Measurements from ENCODE around the gene KIAA1671. TPM values are rescaled to one million over a fixed set of nuclear protein-coding genes. Genes with fewer than 3 reads are reported as not detected.

KIAA1671 gene
- total RNA-seq, 1 donor from 2014 or later, result 11.5 TPM

DNA sequence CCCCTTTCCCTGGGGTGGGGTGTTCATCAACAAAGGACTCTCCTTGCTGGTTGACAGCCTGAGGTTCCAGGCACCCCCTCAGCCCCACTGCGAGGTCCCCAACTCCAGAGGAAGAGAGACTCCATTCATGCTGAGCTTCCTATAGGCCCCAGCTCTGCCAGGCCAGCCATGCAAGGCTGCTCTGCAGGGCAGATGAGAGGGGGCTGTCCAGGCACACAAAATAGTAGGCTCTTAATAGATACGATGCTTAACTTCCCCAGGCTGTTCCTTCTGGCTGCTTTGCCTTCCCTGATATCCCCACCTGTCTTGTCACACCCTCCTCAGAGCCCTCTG lies 202.1 kb downstream of the KIAA1671 start:
- Histone ChIP-seq H3K9me3 (ENCODE audit: control insufficient read depth in 3 of 3, low read length in 3 of 3) (no peaks in the 10 kb centered on the region), H3K27me3 (ENCODE audit: control insufficient read depth in 3 of 3, insufficient read depth in 3 of 3, low read length in 3 of 3) (no peaks in the 10 kb centered on the region), H3K4me3 (ENCODE audit: low read length in 3 of 3) (no peak overlapping the region), H3K9ac (ENCODE audit: low read depth in 1 of 3, low read length in 3 of 3) (peak overlapping the region in 2 of 3 donors; percentile 23 to 79), H3K4me1 (ENCODE audit: control insufficient read depth in 3 of 3, insufficient read depth in 3 of 3, low read length in 3 of 3) (peaks cover 40 to 66% (median 64%) of the 10 kb centered on the region in 3 donors), H3K27ac (ENCODE audit: low read depth, low read length) (peak overlapping the region; percentile 77), H3K36me3 (ENCODE audit: control insufficient read depth in 3 of 3, insufficient read depth in 3 of 3, low read length in 3 of 3) (no peaks in the 10 kb centered on the region)

DNA sequence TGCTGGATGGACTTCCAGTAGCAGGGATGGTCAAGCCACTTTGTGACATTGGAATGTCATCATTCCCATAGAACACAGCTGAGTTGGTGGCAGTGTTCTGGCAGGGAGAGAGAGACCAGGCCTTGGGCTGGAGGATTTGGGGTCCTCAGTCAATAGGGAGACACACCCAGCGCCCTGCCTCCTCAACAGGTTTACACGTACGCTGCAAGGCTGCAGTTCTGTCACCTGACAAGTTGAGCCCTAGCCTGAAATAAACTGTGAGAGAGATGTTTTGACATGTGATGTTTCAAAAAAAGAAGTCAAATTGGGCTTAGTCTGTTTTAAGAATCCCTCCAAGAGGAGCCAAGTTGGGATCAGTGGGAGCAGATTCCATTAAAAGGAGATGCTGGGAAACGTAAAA lies 204.2 kb downstream of the KIAA1671 start:
- Histone ChIP-seq H3K4me1 (ENCODE audit: control insufficient read depth in 3 of 3, insufficient read depth in 3 of 3, low read length in 3 of 3) (peaks cover 44 to 79% (median 75%) of the 10 kb centered on the region in 3 donors), H3K27ac (ENCODE audit: low read depth, low read length) (peak overlapping the region; percentile 86), H3K9ac (ENCODE audit: low read depth in 1 of 3, low read length in 3 of 3) (peak overlapping the region in 1 of 3 donors; percentile 65), H3K9me3 (ENCODE audit: control insufficient read depth in 3 of 3, low read length in 3 of 3) (no peaks in the 10 kb centered on the region), H3K27me3 (ENCODE audit: control insufficient read depth in 3 of 3, insufficient read depth in 3 of 3, low read length in 3 of 3) (no peaks in the 10 kb centered on the region), H3K36me3 (ENCODE audit: control insufficient read depth in 3 of 3, insufficient read depth in 3 of 3, low read length in 3 of 3) (peaks cover 0 to 7% (median 0%) of the 10 kb centered on the region in 3 donors), H3K4me3 (ENCODE audit: low read length in 3 of 3) (peak overlapping the region in 1 of 3 donors; percentile 25)

DNA sequence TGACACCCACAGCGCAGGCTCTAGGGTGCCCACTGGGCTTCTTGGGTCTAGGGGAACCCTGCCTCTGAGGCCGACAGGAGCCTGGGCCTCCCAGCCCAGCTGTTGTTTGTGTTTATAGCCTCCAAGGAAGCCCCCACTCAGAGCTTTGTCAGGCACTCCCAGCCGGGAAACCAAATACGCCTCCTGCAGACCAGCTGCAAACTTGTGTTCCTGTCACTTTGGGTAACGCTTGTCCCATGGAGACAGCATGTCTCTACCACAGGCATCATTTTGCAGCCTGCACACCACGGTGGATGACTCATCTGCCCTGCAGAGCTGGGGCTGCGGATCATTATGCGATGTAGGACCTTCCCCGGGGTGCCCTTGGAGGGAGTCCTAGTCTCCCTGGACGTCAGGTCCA lies 206.5 kb downstream of the KIAA1671 start:
- Histone ChIP-seq H3K4me3 (ENCODE audit: low read length in 3 of 3) (peak overlapping the region in 2 of 3 donors; percentile 27 to 45), H3K36me3 (ENCODE audit: control insufficient read depth in 3 of 3, insufficient read depth in 3 of 3, low read length in 3 of 3) (peaks cover 0 to 7% (median 0%) of the 10 kb centered on the region in 3 donors), H3K9ac (ENCODE audit: low read depth in 1 of 3, low read length in 3 of 3) (peak overlapping the region; percentile 44 to 79 (median 50)), H3K27ac (ENCODE audit: low read depth, low read length) (peak overlapping the region; percentile 86), H3K27me3 (ENCODE audit: control insufficient read depth in 3 of 3, insufficient read depth in 3 of 3, low read length in 3 of 3) (no peaks in the 10 kb centered on the region), H3K9me3 (ENCODE audit: control insufficient read depth in 3 of 3, low read length in 3 of 3) (no peaks in the 10 kb centered on the region), H3K4me1 (ENCODE audit: control insufficient read depth in 3 of 3, insufficient read depth in 3 of 3, low read length in 3 of 3) (peaks cover 39 to 80% (median 79%) of the 10 kb centered on the region in 3 donors)

DNA sequence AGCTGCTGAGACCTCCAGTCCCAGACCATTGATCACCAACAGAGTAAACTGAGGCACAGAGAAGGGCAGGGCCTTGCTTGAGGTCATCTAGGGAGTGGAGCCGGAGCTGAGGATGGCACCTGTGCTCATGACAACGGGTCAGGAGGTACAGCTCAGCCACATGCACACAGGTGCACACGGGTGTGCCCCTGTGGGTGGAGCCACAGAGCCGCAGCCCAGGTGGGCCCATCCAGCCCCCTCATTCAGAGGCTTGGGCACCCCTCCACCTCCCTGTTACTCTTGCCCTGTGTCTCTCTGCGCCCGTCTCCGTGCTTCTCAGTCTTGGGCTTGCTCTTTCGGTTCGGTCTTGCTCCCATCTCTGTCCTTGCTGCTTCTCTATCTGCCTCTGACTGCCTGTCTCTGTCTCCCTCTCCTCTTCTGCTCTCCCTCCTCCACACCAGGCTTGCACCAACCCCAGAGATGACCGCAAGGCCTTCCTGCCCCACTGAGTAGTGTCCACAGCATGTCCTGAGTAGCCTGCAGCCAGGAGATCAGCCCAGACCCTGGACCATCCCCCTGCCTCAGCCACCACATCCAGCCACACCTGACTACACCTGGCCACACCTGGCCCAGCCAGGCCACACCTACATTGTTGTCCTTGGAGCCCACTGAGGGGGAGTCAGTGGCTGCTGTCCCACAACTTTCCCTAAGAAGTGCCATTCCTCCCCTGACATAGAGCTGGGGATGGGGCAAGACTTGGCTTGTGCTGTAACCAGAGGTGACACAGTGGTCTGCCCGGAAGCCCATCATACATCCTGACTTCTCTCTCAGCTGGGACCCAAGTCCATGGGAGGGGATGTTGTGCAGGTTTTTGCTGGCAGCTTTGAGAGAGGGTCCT lies 207.8 kb downstream of the KIAA1671 start:
- H3K27me3 ChIP-seq (ENCODE audit: control insufficient read depth in 3 of 3, insufficient read depth in 3 of 3, low read length in 3 of 3), result no peaks in the 10 kb centered on the region
- peaks cover 34 to 77% (median 74%) of the 10 kb centered on the region in 3 donors for H3K4me1 ChIP-seq (ENCODE audit: control insufficient read depth in 3 of 3, insufficient read depth in 3 of 3, low read length in 3 of 3)
- peak overlapping the region in 1 of 3 donors; percentile 62 for H3K9ac ChIP-seq (ENCODE audit: low read depth in 1 of 3, low read length in 3 of 3)
- no peak overlapping the region for H3K4me3 ChIP-seq (ENCODE audit: low read length in 3 of 3)
- H3K36me3 ChIP-seq (ENCODE audit: control insufficient read depth in 3 of 3, insufficient read depth in 3 of 3, low read length in 3 of 3), result peaks cover 0 to 7% (median 0%) of the 10 kb centered on the region in 3 donors
- H3K27ac ChIP-seq (ENCODE audit: low read depth, low read length), result peak overlapping the region; percentile 86
- no peaks in the 10 kb centered on the region for H3K9me3 ChIP-seq (ENCODE audit: control insufficient read depth in 3 of 3, low read length in 3 of 3)

DNA sequence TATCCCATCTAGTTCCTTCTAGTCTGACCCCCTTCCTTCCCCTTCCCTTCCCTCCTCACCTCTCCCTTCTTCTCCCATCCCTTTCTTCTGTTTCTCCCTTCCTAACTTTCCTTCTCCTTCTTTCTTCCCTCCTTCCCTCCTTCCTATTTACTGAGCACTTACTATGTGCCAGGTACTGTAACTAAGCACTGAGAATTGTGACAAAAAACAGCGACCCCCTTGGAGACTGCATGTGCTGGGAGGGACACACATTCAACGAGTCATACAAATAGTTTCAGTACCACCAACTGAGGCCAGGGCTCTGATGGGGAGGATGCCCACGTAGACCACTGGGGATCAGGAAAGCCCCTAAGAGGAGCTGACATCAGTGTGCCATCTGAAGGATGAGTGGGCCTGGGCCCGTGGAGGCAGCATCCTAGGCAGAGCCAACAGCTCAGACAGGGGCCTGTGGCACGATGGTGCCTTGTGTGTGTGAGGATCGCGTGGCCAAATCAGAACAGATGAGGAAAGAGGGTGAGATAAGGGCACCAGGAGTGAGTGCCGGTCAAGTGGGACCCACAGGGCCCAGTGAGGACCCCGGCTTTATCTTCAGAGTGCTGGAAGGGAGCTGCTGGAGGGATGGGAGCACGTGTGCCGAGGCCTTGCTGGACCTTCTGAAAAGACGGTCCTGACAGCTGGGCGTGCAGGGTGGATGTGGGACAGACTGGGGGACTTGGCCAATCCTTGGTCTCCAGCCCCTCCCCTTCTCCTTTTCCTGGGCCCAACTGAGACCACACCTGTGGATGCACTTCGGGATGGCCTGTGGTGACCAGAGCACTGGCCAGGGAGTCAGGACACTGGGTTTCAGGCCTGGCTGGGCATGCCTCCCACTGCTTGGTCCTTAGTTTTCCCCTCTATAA lies 208.8 kb downstream of the KIAA1671 start:
- H3K4me1 ChIP-seq (ENCODE audit: control insufficient read depth in 3 of 3, insufficient read depth in 3 of 3, low read length in 3 of 3), result peaks cover 34 to 79% (median 78%) of the 10 kb centered on the region in 3 donors
- H3K9ac ChIP-seq (ENCODE audit: low read depth in 1 of 3, low read length in 3 of 3), result peak overlapping the region in 2 of 3 donors; percentile 2 to 16
- H3K36me3 ChIP-seq (ENCODE audit: control insufficient read depth in 3 of 3, insufficient read depth in 3 of 3, low read length in 3 of 3), result peaks cover 0 to 7% (median 0%) of the 10 kb centered on the region in 3 donors
- peak overlapping the region; percentile 86 for H3K27ac ChIP-seq (ENCODE audit: low read depth, low read length)
- no peaks in the 10 kb centered on the region for H3K27me3 ChIP-seq (ENCODE audit: control insufficient read depth in 3 of 3, insufficient read depth in 3 of 3, low read length in 3 of 3)
- no peak overlapping the region for H3K4me3 ChIP-seq (ENCODE audit: low read length in 3 of 3)
- no peaks in the 10 kb centered on the region for H3K9me3 ChIP-seq (ENCODE audit: control insufficient read depth in 3 of 3, low read length in 3 of 3)

DNA sequence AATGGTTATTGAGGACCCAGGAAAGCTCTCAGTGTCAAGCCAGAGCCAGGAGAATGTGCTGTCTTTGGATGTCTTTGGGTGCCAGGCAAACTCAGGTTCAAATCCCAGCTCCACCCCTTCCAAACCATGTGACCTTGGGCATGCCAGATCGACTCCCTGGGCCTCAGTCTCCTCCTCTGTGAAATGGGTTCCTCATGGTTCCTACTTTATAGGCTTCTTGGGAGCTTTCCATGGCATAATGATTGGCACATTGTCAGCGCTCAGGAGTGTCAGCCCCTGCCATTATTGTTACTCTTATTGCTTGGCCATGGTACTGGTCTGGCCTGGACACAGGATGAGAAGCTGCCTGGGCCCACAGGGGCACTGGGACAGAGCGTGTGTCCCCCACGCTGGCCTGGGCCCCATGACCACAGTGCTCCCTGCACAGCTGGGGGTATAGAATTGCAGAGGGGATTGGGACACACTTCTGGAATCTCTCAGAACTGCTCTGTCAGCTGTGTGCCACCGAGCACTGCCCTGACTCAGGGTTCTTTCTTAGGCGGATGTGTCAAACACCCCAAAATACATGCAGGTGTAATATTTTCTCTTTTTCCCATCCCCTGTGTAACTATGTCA lies 209.5 kb downstream of the KIAA1671 start:
- Histone ChIP-seq H3K36me3 (ENCODE audit: control insufficient read depth in 3 of 3, insufficient read depth in 3 of 3, low read length in 3 of 3) (peaks cover 0 to 7% (median 0%) of the 10 kb centered on the region in 3 donors), H3K27ac (ENCODE audit: low read depth, low read length) (peak overlapping the region; percentile 86), H3K4me3 (ENCODE audit: low read length in 3 of 3) (no peak overlapping the region), H3K9ac (ENCODE audit: low read depth in 1 of 3, low read length in 3 of 3) (no peak overlapping the region), H3K9me3 (ENCODE audit: control insufficient read depth in 3 of 3, low read length in 3 of 3) (no peaks in the 10 kb centered on the region), H3K4me1 (ENCODE audit: control insufficient read depth in 3 of 3, insufficient read depth in 3 of 3, low read length in 3 of 3) (peaks cover 31 to 79% (median 79%) of the 10 kb centered on the region in 3 donors), H3K27me3 (ENCODE audit: control insufficient read depth in 3 of 3, insufficient read depth in 3 of 3, low read length in 3 of 3) (no peaks in the 10 kb centered on the region)

DNA sequence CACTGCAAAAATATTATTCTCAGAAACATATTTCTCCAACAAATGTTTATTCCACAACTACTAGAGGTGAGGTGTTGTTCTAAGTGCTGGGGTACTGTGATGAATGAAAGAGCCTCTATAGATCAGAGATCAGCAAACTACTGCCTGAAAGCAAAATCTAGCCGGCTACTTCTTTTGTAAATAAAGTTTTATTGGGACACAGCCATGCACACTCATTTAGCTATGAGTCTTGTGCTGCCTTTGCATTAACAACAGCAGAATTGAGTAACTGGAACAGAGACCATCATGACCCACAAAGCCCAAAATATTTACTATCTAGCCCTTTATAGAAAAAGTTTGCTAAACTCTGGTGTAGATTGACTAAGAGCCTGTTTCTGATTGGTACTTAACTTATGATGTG lies 210.0 kb downstream of the KIAA1671 start:
- Histone ChIP-seq H3K27ac (ENCODE audit: low read depth, low read length) (peak overlapping the region; percentile 86), H3K4me3 (ENCODE audit: low read length in 3 of 3) (no peak overlapping the region), H3K9ac (ENCODE audit: low read depth in 1 of 3, low read length in 3 of 3) (no peak overlapping the region), H3K9me3 (ENCODE audit: control insufficient read depth in 3 of 3, low read length in 3 of 3) (no peaks in the 10 kb centered on the region), H3K36me3 (ENCODE audit: control insufficient read depth in 3 of 3, insufficient read depth in 3 of 3, low read length in 3 of 3) (peaks cover 0 to 7% (median 0%) of the 10 kb centered on the region in 3 donors), H3K4me1 (ENCODE audit: control insufficient read depth in 3 of 3, insufficient read depth in 3 of 3, low read length in 3 of 3) (peaks cover 30 to 77% (median 75%) of the 10 kb centered on the region in 3 donors), H3K27me3 (ENCODE audit: control insufficient read depth in 3 of 3, insufficient read depth in 3 of 3, low read length in 3 of 3) (no peaks in the 10 kb centered on the region)

DNA sequence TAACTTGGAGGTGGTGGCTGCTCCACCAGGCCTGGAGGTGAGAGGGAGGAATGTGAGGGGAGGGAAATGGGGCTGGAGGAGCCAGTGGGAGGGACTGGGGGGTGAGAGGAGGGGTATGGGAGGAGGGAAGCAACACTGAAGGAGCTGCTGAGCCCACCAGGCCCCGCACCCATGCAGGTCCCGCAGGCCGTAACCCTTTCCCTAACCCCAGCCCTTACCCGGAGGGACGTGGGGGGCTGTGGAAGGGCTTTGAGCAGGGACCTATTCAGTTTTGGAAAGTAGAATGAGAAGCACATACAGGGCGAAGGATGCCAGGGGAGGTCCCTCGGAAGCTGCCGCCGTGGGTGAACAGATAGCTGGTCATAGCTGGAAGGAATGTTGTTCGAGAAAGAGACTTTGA lies 213.3 kb downstream of the KIAA1671 start:
- Histone ChIP-seq H3K36me3 (ENCODE audit: control insufficient read depth in 3 of 3, insufficient read depth in 3 of 3, low read length in 3 of 3) (peaks cover 0 to 8% (median 0%) of the 10 kb centered on the region in 3 donors), H3K4me3 (ENCODE audit: low read length in 3 of 3) (no peak overlapping the region), H3K9me3 (ENCODE audit: control insufficient read depth in 3 of 3, low read length in 3 of 3) (no peaks in the 10 kb centered on the region), H3K27me3 (ENCODE audit: control insufficient read depth in 3 of 3, insufficient read depth in 3 of 3, low read length in 3 of 3) (no peaks in the 10 kb centered on the region), H3K27ac (ENCODE audit: low read depth, low read length) (peak overlapping the region; percentile 31), H3K9ac (ENCODE audit: low read depth in 1 of 3, low read length in 3 of 3) (peak overlapping the region in 1 of 3 donors; percentile 27), H3K4me1 (ENCODE audit: control insufficient read depth in 3 of 3, insufficient read depth in 3 of 3, low read length in 3 of 3) (peaks cover 13 to 52% (median 52%) of the 10 kb centered on the region in 3 donors)

DNA sequence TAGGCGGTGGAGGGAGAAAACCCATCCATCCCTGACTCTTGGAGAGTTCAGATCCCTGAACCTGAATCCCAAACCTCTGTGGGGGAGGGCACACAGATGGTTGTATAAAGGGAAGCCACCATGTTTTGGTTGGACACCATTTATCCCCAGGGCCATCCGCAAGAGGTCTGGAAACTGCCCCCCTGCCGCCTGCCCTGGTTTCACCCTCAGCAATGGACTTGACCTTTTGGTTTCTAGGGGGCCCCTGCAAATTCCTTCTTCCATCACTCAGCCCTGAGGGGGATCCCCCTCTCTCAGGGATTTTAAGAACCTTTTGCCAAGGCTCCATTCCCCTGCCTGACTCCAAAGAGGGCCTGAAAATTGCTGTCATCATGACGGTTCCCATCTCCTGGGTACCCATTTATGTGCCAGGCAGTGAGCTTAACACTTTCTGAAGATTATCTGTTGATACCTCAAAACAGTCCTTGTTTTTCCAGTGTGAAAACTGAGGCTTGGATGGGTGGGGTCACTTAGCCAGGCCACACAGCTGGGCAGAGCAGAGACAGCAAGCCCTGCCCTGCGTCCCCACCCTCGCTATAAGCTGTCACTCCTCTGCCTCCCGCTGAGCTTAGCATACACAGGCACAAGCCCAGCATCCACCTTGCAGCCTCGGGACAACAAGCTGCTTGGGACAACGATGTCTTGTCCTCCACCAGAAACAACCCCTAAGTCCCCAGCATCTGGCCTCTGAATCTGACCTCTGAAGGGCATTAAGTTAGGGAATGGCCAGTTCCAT lies 213.9 kb downstream of the KIAA1671 start:
- Histone ChIP-seq H3K4me3 (ENCODE audit: low read length in 3 of 3) (no peak overlapping the region), H3K4me1 (ENCODE audit: control insufficient read depth in 3 of 3, insufficient read depth in 3 of 3, low read length in 3 of 3) (peaks cover 13 to 48% (median 47%) of the 10 kb centered on the region in 3 donors), H3K27ac (ENCODE audit: low read depth, low read length) (peak overlapping the region; percentile 31), H3K27me3 (ENCODE audit: control insufficient read depth in 3 of 3, insufficient read depth in 3 of 3, low read length in 3 of 3) (no peaks in the 10 kb centered on the region), H3K36me3 (ENCODE audit: control insufficient read depth in 3 of 3, insufficient read depth in 3 of 3, low read length in 3 of 3) (peaks cover 0 to 10% (median 0%) of the 10 kb centered on the region in 3 donors), H3K9ac (ENCODE audit: low read depth in 1 of 3, low read length in 3 of 3) (peak overlapping the region in 1 of 3 donors; percentile 25), H3K9me3 (ENCODE audit: control insufficient read depth in 3 of 3, low read length in 3 of 3) (no peaks in the 10 kb centered on the region)
